GM23338 (cell line): ENCODE data around the gene MAST3. TPM values are rescaled to one million over a fixed set of nuclear protein-coding genes. Genes with fewer than 3 reads are reported as not detected.

Source experiments
- ATAC-seq: fragments of 200-7000 bp; cut with Tn5 transposase; 3 replicates; pipeline ENCODE4 v1.9.1; 2020
- DNase-seq: peaks from one replicate; pipeline ENCODE4 v3.0.0-alpha.2; 2015; ENCODE audit warnings: low spot score
- H2AFZ ChIP-seq: fragments of 200-600 bp; sonication (generic); 2 replicates; pipeline ENCODE4 v1.8.0; 2016; ENCODE audit warnings: antibody characterized with exemption, mild to moderate bottlenecking, moderate library complexity
- H3F3A ChIP-seq: fragments of 200-600 bp; sonication (generic); replicated peaks from 2 replicates; pipeline ENCODE4 v1.8.0; 2017; ENCODE audit warnings: antibody characterized with exemption, mixed run types, low read depth
- H3K27ac ChIP-seq: fragments of 200-600 bp; sonication (generic); 2 replicates; pipeline ENCODE4 v1.6.1; 2016; ENCODE audit warnings: low read depth
- H3K27me3 ChIP-seq: fragments of 200-600 bp; sonication (generic); 2 replicates; pipeline ENCODE4 v1.8.0; 2016; ENCODE audit warnings: mild to moderate bottlenecking, mixed run types, moderate library complexity; ENCODE audit not compliant: insufficient read depth
- H3K36me3 ChIP-seq: fragments of 200-600 bp; sonication (generic); 2 replicates; pipeline ENCODE4 v1.8.0; 2016; ENCODE audit warnings: mild to moderate bottlenecking; ENCODE audit not compliant: insufficient read depth
- H3K4me1 ChIP-seq: fragments of 200-600 bp; sonication (generic); 2 replicates; pipeline ENCODE4 v1.8.0; 2016; ENCODE audit warnings: mild to moderate bottlenecking, moderate library complexity; ENCODE audit not compliant: insufficient read depth
- H3K4me2 ChIP-seq: fragments of 200-600 bp; sonication (generic); 2 replicates; pipeline ENCODE4 v1.7.1; 2017; ENCODE audit warnings: mixed run types
- H3K4me3 ChIP-seq: fragments of 200-600 bp; sonication (generic); 2 replicates; pipeline ENCODE4 v1.6.1; 2016; ENCODE audit warnings: mixed run types
- H3K79me2 ChIP-seq: fragments of 200-600 bp; sonication (generic); replicated peaks from 2 replicates; pipeline ENCODE4 v1.8.0; 2017; ENCODE audit warnings: mild to moderate bottlenecking; ENCODE audit not compliant: insufficient read depth
- H3K9me2 ChIP-seq: fragments of 200-600 bp; sonication (generic); 2 replicates; pipeline ENCODE4 v1.8.0; 2017; ENCODE audit not compliant: insufficient read depth
- H4K20me1 ChIP-seq: fragments of 200-600 bp; sonication (generic); replicated peaks from 2 replicates; pipeline ENCODE4 v1.8.0; 2017; ENCODE audit warnings: mild to moderate bottlenecking; ENCODE audit not compliant: insufficient read depth
- H3K27ac Mint-ChIP-seq: 2 replicates; pipeline ENCODE4 v1.8.0; 2020; ENCODE audit warnings: inconsistent platforms, mild to moderate bottlenecking, moderate library complexity, mixed read lengths
- H3K27me3 Mint-ChIP-seq: 3 replicates; pipeline ENCODE4 v1.8.0; 2022; ENCODE audit warnings: low read depth, mild to moderate bottlenecking, moderate library complexity, mixed read lengths, inconsistent platforms; ENCODE audit not compliant: insufficient read depth, poor library complexity
- H3K36me3 Mint-ChIP-seq: 3 replicates; pipeline ENCODE4 v1.8.0; 2021; ENCODE audit warnings: low read depth, mild to moderate bottlenecking, inconsistent platforms, moderate library complexity, mixed read lengths
- H3K4me1 Mint-ChIP-seq: 3 replicates; pipeline ENCODE4 v1.8.0; 2020; ENCODE audit warnings: mild to moderate bottlenecking, inconsistent platforms, mixed read lengths
- H3K4me3 Mint-ChIP-seq: 3 replicates; pipeline ENCODE4 v1.8.0; 2021; ENCODE audit warnings: moderate library complexity, mild to moderate bottlenecking, inconsistent platforms, mixed read lengths
- H3K9me3 Mint-ChIP-seq: 3 replicates; pipeline ENCODE4 v1.8.0; 2020; ENCODE audit warnings: moderate library complexity, mild to moderate bottlenecking, inconsistent platforms, mixed read lengths
- CTCF ChIP-seq, 2 experiments: fragments of 200-600 bp in 1 of 2; sonication (generic) in 1 of 2; conservative IDR thresholded peaks; 2 replicates each; pipeline versions ENCODE4 v1.5.1 to v1.6.1; 2016 to 2017; ENCODE audit warnings: antibody characterized with exemption in 2 of 2, low read depth in 2 of 2, mild to moderate bottlenecking in 2 of 2, moderate library complexity in 1 of 2
- EZH2 ChIP-seq: fragments of 200-600 bp; sonication (generic); IDR thresholded peaks from one replicate; pipeline ENCODE4 v1.8.0; 2017; ENCODE audit warnings: antibody characterized with exemption, mild to moderate bottlenecking, low read depth; ENCODE audit not compliant: unreplicated experiment
- EZH2phosphoT487 ChIP-seq: fragments of 200-600 bp; sonication (generic); IDR thresholded peaks from one replicate; pipeline ENCODE4 v1.8.1; 2018; ENCODE audit warnings: antibody characterized with exemption; ENCODE audit not compliant: unreplicated experiment
- JUNB ChIP-seq: IDR thresholded peaks from one replicate; pipeline ENCODE4 v1.6.1; 2016; ENCODE audit warnings: antibody characterized with exemption; ENCODE audit not compliant: unreplicated experiment
- POLR2AphosphoS5 ChIP-seq: IDR thresholded peaks from 2 replicates; pipeline ENCODE4 v1.6.1; 2016; ENCODE audit warnings: antibody characterized with exemption, low read depth
- REST ChIP-seq: IDR thresholded peaks from one replicate; pipeline ENCODE4 v1.6.1; 2018; ENCODE audit warnings: antibody characterized with exemption; ENCODE audit not compliant: unreplicated experiment
- ZNF114 ChIP-seq: fragments of 250-450 bp; sonication (Bioruptor Pico); IDR thresholded peaks from 2 replicates; pipeline ENCODE4 v1.5.0; 2020; ENCODE audit warnings: mild to moderate bottlenecking, moderate library complexity
- ZNF331 ChIP-seq: fragments of 250-450 bp; sonication (Bioruptor Pico); IDR thresholded peaks from 2 replicates; pipeline ENCODE4 v1.5.0; 2020; ENCODE audit warnings: low read depth, mild to moderate bottlenecking, moderate library complexity
- polyA plus RNA-seq: library from polyadenylated mRNA; unstranded; fragments of >200 nt; fragmentation: Nextera tagmentation; extraction: Ambion mirVana; gene quantifications from 2 replicates; pipeline ENCODE4 v1.2.1, GENCODE V29; 2016
- total RNA-seq: library from RNA; depleted of rRNA; stranded (reverse); fragments of >200 nt; shearing (Covaris generic); gene quantifications from 2 replicates; pipeline ENCODE4 v1.2.3, GENCODE V29; 2014

MAST3 gene
- total and polyA plus RNA-seq, 2 experiments from 2014 or later, result 5.6 to 8.8 TPM

GRCh38 chr19:18135712-18136584, 38.4 kb downstream of the MAST3 start (continued):
- no peak for TF ChIP-seq CTCF (conservative IDR thresholded peaks at IDR 0.05; ENCODE audit: low read depth in 2 of 2)
- no peak for TF ChIP-seq ZNF114

- Histone ChIP-seq H3F3A (no peaks in the 10 kb centered on the region), H3K27me3 (no peaks in the 10 kb centered on the region), H3K27ac (no peak overlapping the region), H2AFZ (no peak overlapping the region), H3K79me2 (no peaks in the 10 kb centered on the region), H3K4me1 (no peaks in the 10 kb centered on the region), H4K20me1 (peaks cover 8% of the 10 kb centered on the region; the same call in 1 of the 2 replicates), H3K9me2 (no peaks in the 10 kb centered on the region), H3K36me3 (peaks cover 6% of the 10 kb centered on the region; the same call in 1 of the 2 replicates), H3K4me2 (no peak overlapping the region), H3K4me3 (no peak overlapping the region)
- Mint-ChIP-seq H3K4me3 (no peak overlapping the region), H3K27ac (no peak overlapping the region), H3K9me3 (no peaks in the 10 kb centered on the region; the same call in 2 of the 3 replicates), H3K4me1 (no peaks in the 10 kb centered on the region), H3K27me3 (peaks cover 4% of the 10 kb centered on the region), H3K36me3 (peaks cover 30% of the 10 kb centered on the region)
- TF ChIP-seq ZNF331 (CRISPR knock-in tag) (no peak), ZNF114 (no peak), JUNB (no peak), EZH2 (no peak), CTCF (conservative IDR thresholded peaks at IDR 0.05; ENCODE audit: low read depth in 2 of 2) (no peak)
- DNase-seq (no peak), ATAC-seq (no peak)
Measured at GRCh38 chr19:18137242-18137641, 39.7 kb downstream of the MAST3 start.

GRCh38 chr19:18137657-18138339, 40.2 kb downstream of the MAST3 start:
- no peak overlapping the region for H3K27ac ChIP-seq
- ATAC-seq, result no peak
- no peaks in the 10 kb centered on the region for H3K9me2 ChIP-seq
- no peaks in the 10 kb centered on the region for H3K27me3 ChIP-seq
- no peaks in the 10 kb centered on the region for H3K79me2 ChIP-seq
- H3F3A ChIP-seq, result no peaks in the 10 kb centered on the region
- H3K4me3 ChIP-seq, result no peak overlapping the region
- Mint-ChIP-seq H3K27me3 (peaks cover 4% of the 10 kb centered on the region), H3K9me3 (no peaks in the 10 kb centered on the region; the same call in 2 of the 3 replicates), H3K36me3 (peaks cover 27% of the 10 kb centered on the region), H3K4me3 (no peak overlapping the region), H3K27ac (no peak overlapping the region), H3K4me1 (no peaks in the 10 kb centered on the region)
- no peaks in the 10 kb centered on the region for H3K4me1 ChIP-seq
- no peak for DNase-seq
- peaks cover 6% of the 10 kb centered on the region for H3K36me3 ChIP-seq
- H4K20me1 ChIP-seq, result peaks cover 4% of the 10 kb centered on the region; the same call in 1 of the 2 replicates
- H2AFZ ChIP-seq, result no peak overlapping the region
- H3K4me2 ChIP-seq, result no peak overlapping the region
- TF ChIP-seq POLR2AphosphoS5 (no peak), REST (no peak), ZNF331 (CRISPR knock-in tag) (no peak), EZH2phosphoT487 (no peak), EZH2 (no peak), JUNB (no peak), CTCF (conservative IDR thresholded peaks at IDR 0.05; ENCODE audit: low read depth in 2 of 2) (no peak)
